IMR-90 (cell line): ENCODE measurements around the gene SLC38A9. TPM values are rescaled to one million over a fixed set of nuclear protein-coding genes. Genes with fewer than 3 reads are reported as not detected.

ENCODE experiments used
- ATAC-seq: fragments of 200-7000 bp; cut with Tn5 transposase; 2 replicates; pipeline ENCODE4 v1.9.1; 2020; ENCODE audit warnings: low read depth, mild to moderate bottlenecking, moderate library complexity
- BruUV-seq: library from RNA; stranded (reverse); fragments of 400-500 nt; replicated peaks from 2 replicates; lab custom pipeline; 2021; lab: Mats Ljungman, UMichigan
- CTCF ChIA-PET: fragments of 300-600 bp; formaldehyde crosslinking; extraction: SDS; loops from one replicate; lab custom pipeline; 2021; ENCODE audit warnings: antibody characterized with exemption; lab: Yijun Ruan, JAX
- POLR2A ChIA-PET: fragments of 300-600 bp; sonication (Branson Sonifier 250); formaldehyde crosslinking; loops from one replicate; lab custom pipeline; 2022; ENCODE audit warnings: antibody characterized with exemption; ENCODE audit not compliant: unreplicated experiment; lab: Charles Lee
- DNase-seq: peaks from one replicate; pipeline ENCODE4 v3.0.0; 2013
- H2AFZ ChIP-seq: replicated peaks from 2 replicates; pipeline ENCODE3; 2013; ENCODE audit warnings: low read length, mild to moderate bottlenecking; ENCODE audit not compliant: poor library complexity
- H2AK5ac ChIP-seq: 2 replicates; pipeline ENCODE4 v1.6.1; 2013; ENCODE audit warnings: low read depth, low read length, inconsistent platforms
- H2AK9ac ChIP-seq: replicated peaks from 2 replicates; pipeline ENCODE3; 2013; ENCODE audit warnings: mild to moderate bottlenecking, low read depth, low read length, moderate library complexity; ENCODE audit not compliant: poor library complexity
- H2BK120ac ChIP-seq: 2 replicates; pipeline ENCODE4 v1.6.1; 2013; ENCODE audit warnings: low read depth, low read length, inconsistent platforms
- H2BK15ac ChIP-seq: 3 replicates; pipeline ENCODE4 v1.6.1; 2013; ENCODE audit warnings: low read depth, low read length, inconsistent platforms
- H2BK20ac ChIP-seq: 2 replicates; pipeline ENCODE4 v1.6.1; 2013; ENCODE audit warnings: low read depth, mild to moderate bottlenecking, inconsistent platforms, low read length, moderate library complexity
- H2BK5ac ChIP-seq: 2 replicates; pipeline ENCODE4 v1.6.1; 2013; ENCODE audit warnings: mild to moderate bottlenecking, low read depth, low read length, inconsistent platforms; ENCODE audit not compliant: poor library complexity, severe bottlenecking
- H3K14ac ChIP-seq: replicated peaks from 2 replicates; pipeline ENCODE4 v1.6.1; 2013; ENCODE audit warnings: low read depth, low read length, inconsistent platforms
- H3K18ac ChIP-seq: 2 replicates; pipeline ENCODE4 v1.6.1; 2013; ENCODE audit warnings: low read depth, low read length, control low read depth
- H3K23ac ChIP-seq: 2 replicates; pipeline ENCODE4 v1.6.1; 2013; ENCODE audit warnings: low read depth, low read length, inconsistent platforms
- H3K27ac ChIP-seq: 2 replicates; pipeline ENCODE4 v1.5.1; 2013; ENCODE audit warnings: mild to moderate bottlenecking, control low read depth, low read length; ENCODE audit not compliant: insufficient read depth
- H3K27me3 ChIP-seq: 2 replicates; pipeline ENCODE4 v1.6.1; 2013; ENCODE audit warnings: low read length; ENCODE audit not compliant: control insufficient read depth, insufficient read depth
- H3K36me3 ChIP-seq: 2 replicates; pipeline ENCODE4 v1.6.1; 2013; ENCODE audit warnings: low read length, mixed read lengths; ENCODE audit not compliant: control insufficient read depth, insufficient read depth
- H3K4ac ChIP-seq: 2 replicates; pipeline ENCODE4 v1.6.1; 2013; ENCODE audit warnings: low read depth, low read length, inconsistent platforms
- H3K4me1 ChIP-seq: 2 replicates; pipeline ENCODE4 v1.6.1; 2013; ENCODE audit warnings: low read length, mixed read lengths; ENCODE audit not compliant: control insufficient read depth, insufficient read depth
- H3K4me2 ChIP-seq: 2 replicates; pipeline ENCODE4 v1.6.1; 2013; ENCODE audit warnings: low read depth, mild to moderate bottlenecking, control low read depth, low read length, moderate library complexity
- H3K4me3 ChIP-seq: 2 replicates; pipeline ENCODE4 v1.5.1; 2013; ENCODE audit warnings: low read depth, mild to moderate bottlenecking, control low read depth, low read length, moderate library complexity; ENCODE audit not compliant: insufficient read depth
- H3K56ac ChIP-seq: 2 replicates; pipeline ENCODE4 v1.6.1; 2013; ENCODE audit warnings: low read length, inconsistent platforms; ENCODE audit not compliant: insufficient read depth; ENCODE audit errors: extremely low read depth
- H3K79me1 ChIP-seq, 2 experiments: 2 replicates each; pipeline ENCODE4 v1.6.1; 2013; ENCODE audit warnings: low read length in 2 of 2, inconsistent platforms in 1 of 2, low read depth in 1 of 2
- H3K9ac ChIP-seq: 2 replicates; pipeline ENCODE4 v1.6.1; 2013; ENCODE audit warnings: low read depth, low read length, control low read depth
- H3K9me1 ChIP-seq: 2 replicates; pipeline ENCODE4 v1.6.1; 2013; ENCODE audit warnings: low read length, inconsistent platforms; ENCODE audit not compliant: insufficient read depth
- H3K9me3 ChIP-seq: 2 replicates; pipeline ENCODE4 v1.6.1; 2013; ENCODE audit warnings: low read length; ENCODE audit not compliant: control insufficient read depth, insufficient read depth
- H4K20me1 ChIP-seq: 2 replicates; pipeline ENCODE4 v1.6.1; 2013; ENCODE audit warnings: low read length, inconsistent platforms; ENCODE audit not compliant: insufficient read depth
- H4K5ac ChIP-seq: 2 replicates; pipeline ENCODE4 v1.6.1; 2013; ENCODE audit warnings: mild to moderate bottlenecking, low read depth, low read length, control low read depth
- H4K8ac ChIP-seq, 2 experiments: 2 replicates each; pipeline ENCODE4 v1.6.1; 2013; ENCODE audit warnings: low read depth in 2 of 2, low read length in 2 of 2, control low read depth in 1 of 2, inconsistent platforms in 1 of 2
- H4K91ac ChIP-seq: 2 replicates; pipeline ENCODE4 v1.6.1; 2013; ENCODE audit warnings: low read depth, low read length, inconsistent platforms; ENCODE audit not compliant: insufficient read depth
- SMC3 ChIP-seq: fragments of 150-350 bp; IDR thresholded peaks from 2 replicates; pipeline ENCODE4 v1.6.1; 2016; ENCODE audit warnings: low read depth, mild to moderate bottlenecking, antibody characterized with exemption, low read length, moderate library complexity
- WGBS, 2 experiments: methylation state at CpG; one replicate each; pipeline versions ENCODE4 v1.1.5 to v1.1.7; 2013; ENCODE audit warnings: missing lambda C conversion rate in 2 of 2; ENCODE audit not compliant: insufficient read length in 1 of 2; ENCODE audit errors: extremely low coverage in 2 of 2; 5-methylcytosine and 5-hydroxymethylcytosine counted together
- dilution Hi-C: fragments of 300-500 bp; cut with HindIII; formaldehyde crosslinking; loops from one replicate; pipeline ENCODE4 v1.14.3; 2018; ENCODE audit warnings: low sequenced_read_pairs; ENCODE audit not compliant: unreplicated experiment
- in situ Hi-C: fragments of 300-500 bp; cut with MboI; formaldehyde crosslinking; loops from 3 replicates; pipeline ENCODE4 v1.14.3; 2019; ENCODE audit warnings: low sequenced_read_pairs, inconsistent platforms, mixed read lengths
- intact Hi-C: fragments of 100-400 bp; cut with micrococcal nuclease; formaldehyde crosslinking; loops from 2 replicates; pipeline ENCODE4 v1.10.0; 2022
- polyA plus RNA-seq, 3 experiments: library from polyadenylated mRNA; depleted of rRNA; stranded (reverse); fragments of >200 nt; gene quantifications; 2 replicates each; pipeline ENCODE4 v1.2.3, GENCODE V29; 2012; ENCODE audit warnings: low replicate concordance in 1 of 3
- total RNA-seq: library from RNA; depleted of rRNA; stranded (reverse); fragments of >200 nt; gene quantifications from 2 replicates; pipeline ENCODE4 v1.2.3, GENCODE V29; 2012

Gene SLC38A9
- total and polyA plus RNA-seq, 2 of the 4 experiments (the other 2 are of a cell fraction): 10.5 to 24.2 TPM

DNA sequence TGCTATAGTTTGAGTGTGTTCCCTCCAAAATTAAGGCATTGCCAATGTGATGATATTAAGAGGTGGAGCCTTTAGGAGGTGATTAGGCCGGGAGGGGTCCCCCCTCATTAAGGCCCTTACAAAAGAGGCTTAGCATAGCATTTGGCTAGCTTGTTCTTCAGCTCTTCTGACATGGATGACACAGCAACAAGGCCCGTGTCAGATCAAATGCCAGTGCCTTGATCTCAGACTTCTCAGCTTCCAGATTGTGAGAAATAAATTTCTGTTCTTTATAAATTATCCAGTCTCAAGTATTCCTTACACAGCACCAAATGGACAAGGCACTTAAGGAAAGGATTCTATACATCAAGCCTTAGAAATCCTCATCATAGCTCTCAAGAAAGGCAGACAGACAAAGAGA lies 31.8 kb downstream of the SLC38A9 start:
- no peak overlapping the region for H3K4me2 ChIP-seq
- H3K9ac ChIP-seq: no peak overlapping the region
- H3K14ac ChIP-seq: no peak overlapping the region
- H3K79me1 ChIP-seq: peaks cover 0 to 7% of the 10 kb centered on the region in 2 experiments; a peak in 2 of 4 replicates
- no peaks in the 10 kb centered on the region for H3K36me3 ChIP-seq
- H4K91ac ChIP-seq: no peak overlapping the region
- H3K9me3 ChIP-seq: no peaks in the 10 kb centered on the region
- POLR2A ChIA-PET: no interaction called here
- H2BK5ac ChIP-seq: no peak overlapping the region
- no peaks in the 10 kb centered on the region for H4K20me1 ChIP-seq
- dilution Hi-C loops: no loop called here
- no peak overlapping the region for H2BK20ac ChIP-seq
- no peaks in the 10 kb centered on the region for H3K27me3 ChIP-seq
- H2BK120ac ChIP-seq: no peak overlapping the region
- no peak for ATAC-seq
- H3K4me3 ChIP-seq: no peak overlapping the region
- in situ Hi-C loops: loop anchor here (5.0 kb wide), 1 partner anchor 268 kb away; no protein-coding TSS in a partner anchor
- peak overlapping the region; percentile 49; the same call in 1 of the 2 replicates for H3K18ac ChIP-seq
- H2AK9ac ChIP-seq: no peak overlapping the region
- no TSS peak for BruUV-seq
- CTCF ChIA-PET: no interaction called here
- H4K5ac ChIP-seq: 0 out of 2 replicates have a peak overlapping the region, but pooled peaks have one; percentile 47
- DNase-seq: no peak
- H4K8ac ChIP-seq: no peak overlapping the region
- no peak overlapping the region for H2BK15ac ChIP-seq
- H3K4ac ChIP-seq: no peak overlapping the region
- intact Hi-C loops: no loop called here
- TF ChIP-seq SMC3: no peak
- no peak overlapping the region; the same call in 1 of the 2 replicates for H2AK5ac ChIP-seq
- H3K9me1 ChIP-seq: peaks cover 9% of the 10 kb centered on the region; the same call in 1 of the 2 replicates
- H3K23ac ChIP-seq: no peak overlapping the region; the same call in 1 of the 2 replicates
- H3K56ac ChIP-seq: no peak overlapping the region
- H3K4me1 ChIP-seq: peaks cover 2% of the 10 kb centered on the region
- H2AFZ ChIP-seq: no peak overlapping the region
- H3K27ac ChIP-seq: no peak overlapping the region
- no CpG with 5 or more reads among the region's 2 CpGs for WGBS, 2 experiments
